Measurements from ENCODE around the gene CRYBG2.

Gene CRYBG2, protein sequence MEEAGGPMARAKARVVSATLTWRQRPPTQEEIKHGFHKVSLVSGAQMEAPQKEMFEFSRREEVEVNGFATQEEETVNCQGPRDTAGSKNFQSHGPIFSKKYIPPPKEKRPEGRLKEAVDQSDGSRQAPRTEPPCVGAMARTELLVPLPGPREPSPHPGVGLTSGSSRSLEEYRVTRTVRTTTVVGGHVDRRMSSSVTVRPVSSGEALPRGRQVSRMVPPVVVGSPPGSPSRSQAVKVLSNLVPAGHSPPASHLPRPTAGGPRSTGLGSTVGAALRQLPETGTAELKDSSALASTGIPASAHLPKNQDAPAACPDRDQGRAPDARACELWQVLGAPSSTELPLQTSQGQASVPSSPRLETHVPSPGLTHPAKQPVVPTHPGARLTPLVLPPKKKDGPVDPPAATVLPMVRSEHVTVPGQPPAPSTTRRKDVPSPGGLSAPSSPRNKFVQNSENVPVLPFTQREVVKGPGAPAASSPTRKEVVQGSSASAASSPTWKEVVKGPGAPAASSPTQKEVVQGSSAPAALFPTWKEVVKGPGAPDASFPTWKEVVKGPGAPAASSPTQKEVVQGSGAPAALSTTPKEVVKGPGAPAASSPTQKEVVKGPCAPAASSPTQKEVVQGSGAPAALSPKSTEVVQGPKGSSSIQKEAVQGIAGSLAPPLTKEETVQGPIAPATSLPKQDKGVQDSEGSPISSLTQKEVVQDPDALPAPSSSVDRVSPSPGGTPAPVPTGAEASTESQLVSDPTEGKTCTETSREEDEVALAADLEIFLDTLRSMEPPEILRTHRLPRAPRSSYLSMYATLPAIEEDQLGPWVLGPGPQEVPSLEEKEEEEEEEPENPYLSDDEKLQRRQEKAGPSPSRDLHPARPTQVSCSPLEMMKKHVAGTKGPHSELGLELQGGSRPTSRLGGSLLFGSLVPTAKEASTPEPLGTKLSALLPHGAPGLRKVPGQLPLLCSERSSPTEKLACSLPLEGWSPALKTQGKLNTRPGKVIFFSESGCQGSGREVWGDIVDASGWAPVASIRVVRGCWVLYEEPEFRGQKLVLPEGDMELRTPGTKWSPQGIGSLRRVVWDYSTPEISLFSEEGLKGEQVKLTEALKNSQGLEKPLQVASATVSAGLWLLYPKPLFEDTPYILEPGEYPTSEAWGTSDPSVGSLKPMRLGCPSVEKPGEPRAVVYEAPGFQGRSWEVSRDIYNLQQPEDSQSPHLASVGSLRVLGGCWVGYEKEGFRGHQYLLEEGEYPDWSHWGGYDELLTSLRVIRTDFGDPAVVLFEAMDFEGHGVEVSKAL (N-terminal part only)

GRCh38 chr1:26353976-26354820 is at the start of gene CRYBG2:
Gene CRYBG2 (minus strand): TSS chr1:26354130. CDS start chr1:26346657, 7,473 bp downstream.
- Histone ChIP-seq H2AFZ (ENCODE audit: low read length) (no peak within 1 kb of the TSS), H3K36me3 (replicated peaks; ENCODE audit: insufficient read depth, low read length) (no peaks in the 10 kb centered on the region), H3K4me2 (ENCODE audit: low read depth, low read length) (no peak within 1 kb of the TSS), H3F3A (ENCODE audit: insufficient read depth, low read length) (no peaks in the 10 kb centered on the region), H4K20me1 (ENCODE audit: insufficient read depth, low read length) (no peaks in the 10 kb centered on the region), H3K27me3 (replicated peaks; ENCODE audit: insufficient read depth, low read length) (no peaks in the 10 kb centered on the region), H3K79me2 (ENCODE audit: low read length) (no peaks in the 10 kb centered on the region), H3K4me1 (ENCODE audit: low read length) (no peaks in the 10 kb centered on the region), H3K27ac (ENCODE audit: low read length) (no peak within 1 kb of the TSS), H3K9ac (ENCODE audit: low read length) (no peak within 1 kb of the TSS), H3K9me3 (replicated peaks; ENCODE audit: insufficient read depth, low read length) (no peaks in the 10 kb centered on the region), H3K9me2 (replicated peaks; ENCODE audit: insufficient read depth, low read length) (no peaks in the 10 kb centered on the region), H3K4me3 (ENCODE audit: low read length) (no peak within 1 kb of the TSS)
- no peak for TF ChIP-seq EZH2phosphoT487 (IDR thresholded peaks at IDR 0.05; ENCODE audit: low read length)
- TF ChIP-seq EZH2 (optimal IDR thresholded peaks at IDR 0.05; ENCODE audit: low read depth, low read length) = no peak
- TF ChIP-seq, protein P1, sequence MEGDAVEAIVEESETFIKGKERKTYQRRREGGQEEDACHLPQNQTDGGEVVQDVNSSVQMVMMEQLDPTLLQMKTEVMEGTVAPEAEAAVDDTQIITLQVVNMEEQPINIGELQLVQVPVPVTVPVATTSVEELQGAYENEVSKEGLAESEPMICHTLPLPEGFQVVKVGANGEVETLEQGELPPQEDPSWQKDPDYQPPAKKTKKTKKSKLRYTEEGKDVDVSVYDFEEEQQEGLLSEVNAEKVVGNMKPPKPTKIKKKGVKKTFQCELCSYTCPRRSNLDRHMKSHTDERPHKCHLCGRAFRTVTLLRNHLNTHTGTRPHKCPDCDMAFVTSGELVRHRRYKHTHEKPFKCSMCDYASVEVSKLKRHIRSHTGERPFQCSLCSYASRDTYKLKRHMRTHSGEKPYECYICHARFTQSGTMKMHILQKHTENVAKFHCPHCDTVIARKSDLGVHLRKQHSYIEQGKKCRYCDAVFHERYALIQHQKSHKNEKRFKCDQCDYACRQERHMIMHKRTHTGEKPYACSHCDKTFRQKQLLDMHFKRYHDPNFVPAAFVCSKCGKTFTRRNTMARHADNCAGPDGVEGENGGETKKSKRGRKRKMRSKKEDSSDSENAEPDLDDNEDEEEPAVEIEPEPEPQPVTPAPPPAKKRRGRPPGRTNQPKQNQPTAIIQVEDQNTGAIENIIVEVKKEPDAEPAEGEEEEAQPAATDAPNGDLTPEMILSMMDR (IDR thresholded peaks at IDR 0.05; ENCODE audit: low read length) = no peak
- DNase-seq = no peak

DNA sequence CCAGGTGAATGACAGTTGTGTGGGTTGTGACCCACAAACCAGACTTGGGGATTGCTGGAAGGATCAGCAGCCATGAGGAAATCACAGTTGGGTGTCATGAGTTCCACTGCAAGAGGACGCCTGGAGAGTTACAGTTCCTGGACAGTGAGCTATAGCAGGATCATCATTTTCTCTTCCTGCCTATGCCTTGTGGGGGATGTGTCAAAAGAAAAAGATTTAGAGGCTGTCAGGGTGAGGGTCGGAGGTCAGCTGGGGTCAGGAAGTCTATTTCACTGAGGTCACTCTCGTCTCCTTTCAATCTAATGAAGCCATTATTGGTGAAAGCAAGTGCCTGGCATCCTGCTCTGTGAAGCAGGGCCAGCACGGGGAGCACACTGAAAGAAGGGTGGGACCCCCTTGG is 49.7 kb upstream of the CRYBG2 start:
- Histone ChIP-seq H3K9ac (ENCODE audit: low read length) (no peak overlapping the region), H3K79me2 (ENCODE audit: low read length) (no peaks in the 10 kb centered on the region), H3K4me3 (ENCODE audit: low read length) (no peak overlapping the region), H3K9me3 (replicated peaks; ENCODE audit: insufficient read depth, low read length) (no peaks in the 10 kb centered on the region), H3K36me3 (replicated peaks; ENCODE audit: insufficient read depth, low read length) (no peaks in the 10 kb centered on the region), H3K27ac (ENCODE audit: low read length) (no peak overlapping the region), H3K9me2 (replicated peaks; ENCODE audit: insufficient read depth, low read length) (no peaks in the 10 kb centered on the region), H3K4me2 (ENCODE audit: low read depth, low read length) (no peak overlapping the region), H3K27me3 (replicated peaks; ENCODE audit: insufficient read depth, low read length) (peaks cover 50% of the 10 kb centered on the region), H2AFZ (ENCODE audit: low read length) (no peak overlapping the region), H3F3A (ENCODE audit: insufficient read depth, low read length) (no peaks in the 10 kb centered on the region), H3K4me1 (ENCODE audit: low read length) (no peaks in the 10 kb centered on the region), H4K20me1 (ENCODE audit: insufficient read depth, low read length) (no peaks in the 10 kb centered on the region)
- no peak for DNase-seq
- TF ChIP-seq EZH2phosphoT487 (IDR thresholded peaks at IDR 0.05; ENCODE audit: low read length) (no peak), EZH2 (optimal IDR thresholded peaks at IDR 0.05; ENCODE audit: low read depth, low read length) (no peak)
- TF ChIP-seq, protein P1 (IDR thresholded peaks at IDR 0.05; ENCODE audit: low read length) = no peak

- Histone ChIP-seq H3K36me3 (replicated peaks; ENCODE audit: insufficient read depth, low read length) (no peaks in the 10 kb centered on the region), H4K20me1 (ENCODE audit: insufficient read depth, low read length) (no peaks in the 10 kb centered on the region), H3K79me2 (ENCODE audit: low read length) (no peaks in the 10 kb centered on the region), H3K4me2 (ENCODE audit: low read depth, low read length) (no peak overlapping the region), H3K27me3 (replicated peaks; ENCODE audit: insufficient read depth, low read length) (peaks cover 42% of the 10 kb centered on the region), H3F3A (ENCODE audit: insufficient read depth, low read length) (no peaks in the 10 kb centered on the region), H2AFZ (ENCODE audit: low read length) (no peak overlapping the region), H3K9me3 (replicated peaks; ENCODE audit: insufficient read depth, low read length) (no peaks in the 10 kb centered on the region), H3K9ac (ENCODE audit: low read length) (no peak overlapping the region), H3K27ac (ENCODE audit: low read length) (no peak overlapping the region), H3K4me1 (ENCODE audit: low read length) (no peaks in the 10 kb centered on the region), H3K9me2 (replicated peaks; ENCODE audit: insufficient read depth, low read length) (no peaks in the 10 kb centered on the region), H3K4me3 (ENCODE audit: low read length) (no peak overlapping the region)
- TF ChIP-seq EZH2phosphoT487 (IDR thresholded peaks at IDR 0.05; ENCODE audit: low read length) (no peak), EZH2 (optimal IDR thresholded peaks at IDR 0.05; ENCODE audit: low read depth, low read length) (no peak)
- TF ChIP-seq, protein P1 (IDR thresholded peaks at IDR 0.05; ENCODE audit: low read length) = no peak
- no peak for DNase-seq
Measured at GRCh38 chr1:26401891-26402290, 48.0 kb upstream of the CRYBG2 start.
